AG09309 (cell line): ENCODE results near the gene NR5A2.

Experiments used
- DNase-seq: peaks from one replicate; pipeline ENCODE4 v3.0.0-alpha.2; 2010; ENCODE audit warnings: low read depth
- H3K4me3 ChIP-seq: 2 replicates; pipeline ENCODE4 v1.5.1; 2011; ENCODE audit warnings: mild to moderate bottlenecking, low read depth, low read length, moderate library complexity; ENCODE audit not compliant: control insufficient read depth
- TF ChIP-seq, protein P1 (sequence below): IDR thresholded peaks from 2 replicates; pipeline ENCODE4 v1.5.1; 2011; ENCODE audit warnings: mild to moderate bottlenecking, low read depth, low read length, inconsistent platforms; ENCODE audit not compliant: insufficient read depth, control insufficient read depth; ENCODE audit errors: missing control alignments

Gene NR5A2

DNA sequence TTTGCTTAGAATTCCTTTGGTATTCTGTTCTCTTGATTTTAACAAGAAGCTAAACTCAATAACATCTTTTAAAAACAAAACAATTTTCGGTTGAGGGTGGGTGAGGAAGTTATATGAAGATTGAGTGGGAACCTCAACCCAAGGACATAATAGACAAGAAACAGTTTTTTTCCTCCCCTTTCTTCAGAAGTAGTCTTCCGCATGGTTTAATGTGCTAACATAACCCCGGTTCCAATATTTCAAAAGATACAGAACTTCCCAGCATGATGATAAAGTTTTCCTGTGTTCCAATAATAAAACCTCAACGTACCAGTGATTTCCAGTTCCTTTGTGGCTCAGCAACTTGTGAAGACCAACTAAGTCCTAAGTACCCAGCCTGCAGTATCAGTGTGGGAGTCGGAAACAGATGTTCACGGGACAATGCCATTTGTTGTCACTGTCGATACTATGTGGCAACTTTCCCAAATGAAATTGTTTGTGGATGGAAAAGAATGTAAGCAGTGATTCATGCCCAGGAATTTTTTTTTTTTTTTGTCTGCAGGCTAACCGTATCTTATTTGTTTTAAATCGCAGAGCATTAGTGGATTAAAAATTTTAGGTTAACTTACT, 48.5 kb downstream of the NR5A2 start:
- DNase-seq = peak; percentile 42
- TF ChIP-seq, protein P1, sequence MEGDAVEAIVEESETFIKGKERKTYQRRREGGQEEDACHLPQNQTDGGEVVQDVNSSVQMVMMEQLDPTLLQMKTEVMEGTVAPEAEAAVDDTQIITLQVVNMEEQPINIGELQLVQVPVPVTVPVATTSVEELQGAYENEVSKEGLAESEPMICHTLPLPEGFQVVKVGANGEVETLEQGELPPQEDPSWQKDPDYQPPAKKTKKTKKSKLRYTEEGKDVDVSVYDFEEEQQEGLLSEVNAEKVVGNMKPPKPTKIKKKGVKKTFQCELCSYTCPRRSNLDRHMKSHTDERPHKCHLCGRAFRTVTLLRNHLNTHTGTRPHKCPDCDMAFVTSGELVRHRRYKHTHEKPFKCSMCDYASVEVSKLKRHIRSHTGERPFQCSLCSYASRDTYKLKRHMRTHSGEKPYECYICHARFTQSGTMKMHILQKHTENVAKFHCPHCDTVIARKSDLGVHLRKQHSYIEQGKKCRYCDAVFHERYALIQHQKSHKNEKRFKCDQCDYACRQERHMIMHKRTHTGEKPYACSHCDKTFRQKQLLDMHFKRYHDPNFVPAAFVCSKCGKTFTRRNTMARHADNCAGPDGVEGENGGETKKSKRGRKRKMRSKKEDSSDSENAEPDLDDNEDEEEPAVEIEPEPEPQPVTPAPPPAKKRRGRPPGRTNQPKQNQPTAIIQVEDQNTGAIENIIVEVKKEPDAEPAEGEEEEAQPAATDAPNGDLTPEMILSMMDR = no peak

DNA sequence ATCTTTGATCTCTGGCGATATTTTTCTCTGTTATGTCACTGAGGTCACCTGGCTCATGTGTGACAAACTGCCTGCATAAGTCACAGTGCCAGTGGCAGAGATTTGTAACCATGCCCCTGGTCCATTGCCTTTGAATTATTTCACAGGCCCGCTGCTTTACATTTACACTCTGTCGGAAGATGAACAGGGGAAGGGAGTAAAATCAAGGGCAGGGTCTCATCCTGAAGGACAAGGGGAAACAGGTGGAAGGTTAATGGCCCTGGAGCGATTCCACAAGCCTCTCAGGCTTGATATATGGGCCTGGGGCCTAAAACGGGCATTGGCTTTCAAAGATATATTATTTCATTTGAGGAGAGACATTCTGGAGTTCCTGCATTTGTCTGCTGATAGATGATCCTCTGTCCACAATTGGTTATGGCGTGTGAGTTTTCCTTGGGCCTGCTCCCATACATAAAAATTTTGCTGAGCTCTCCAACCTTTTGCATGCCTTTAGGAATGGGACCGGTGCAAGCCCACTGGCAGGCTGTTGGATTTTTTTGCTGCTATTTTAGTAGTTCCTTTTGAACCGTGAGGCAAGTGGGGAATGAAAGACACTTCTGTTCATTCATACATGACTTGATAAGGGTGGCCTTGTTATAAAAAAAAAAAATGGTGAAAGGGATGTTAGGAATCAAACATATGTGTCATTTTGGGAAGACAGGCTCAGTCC, 51.9 kb downstream of the NR5A2 start:
- H3K4me3 ChIP-seq = no peak overlapping the region
- no peak for DNase-seq
- TF ChIP-seq, protein P1 = no peak

More for the DNA sequence above, 48.5 kb downstream of the NR5A2 start:
- no peak overlapping the region; the same call in 1 of the 2 replicates for H3K4me3 ChIP-seq

DNA sequence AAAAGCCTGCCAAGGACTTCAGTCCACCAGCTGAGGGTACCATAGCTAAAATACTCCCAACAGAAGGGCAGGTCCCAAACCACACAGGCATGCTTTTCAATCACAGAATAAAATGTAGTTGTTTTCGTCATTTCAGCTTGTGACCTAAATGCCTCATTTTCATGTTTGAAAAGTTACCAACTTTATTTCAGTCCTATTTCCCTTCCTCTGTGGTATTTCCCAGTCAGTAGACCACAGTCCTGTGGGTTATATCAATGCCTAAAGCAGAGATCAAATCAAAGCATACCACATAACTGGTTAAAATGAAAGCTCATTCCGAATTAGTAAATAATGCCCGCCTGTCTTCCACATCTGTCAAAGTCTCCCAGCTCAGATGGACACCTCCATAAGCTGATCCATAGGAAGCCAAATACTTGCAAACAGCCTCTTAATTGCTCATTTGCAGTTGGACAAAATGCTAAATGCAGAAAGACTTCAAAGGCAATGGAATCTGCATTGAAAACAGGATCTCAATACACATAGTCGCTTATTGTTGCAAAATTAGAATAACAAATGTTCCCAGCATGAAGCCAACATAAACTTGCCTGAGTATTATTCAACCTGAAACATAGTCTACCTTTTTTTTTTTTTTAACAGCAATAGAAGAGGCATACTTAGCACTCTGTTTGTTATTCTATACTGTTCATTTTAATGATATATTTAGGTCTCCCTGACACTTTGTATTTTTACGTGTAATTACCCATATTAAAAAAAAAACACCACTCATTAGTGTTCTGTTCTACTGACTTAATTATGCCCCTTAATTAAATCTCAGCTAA, 53.9 kb downstream of the NR5A2 start:
- H3K4me3 ChIP-seq = no peak overlapping the region
- DNase-seq = no peak
- TF ChIP-seq, protein P1 = no peak

DNA sequence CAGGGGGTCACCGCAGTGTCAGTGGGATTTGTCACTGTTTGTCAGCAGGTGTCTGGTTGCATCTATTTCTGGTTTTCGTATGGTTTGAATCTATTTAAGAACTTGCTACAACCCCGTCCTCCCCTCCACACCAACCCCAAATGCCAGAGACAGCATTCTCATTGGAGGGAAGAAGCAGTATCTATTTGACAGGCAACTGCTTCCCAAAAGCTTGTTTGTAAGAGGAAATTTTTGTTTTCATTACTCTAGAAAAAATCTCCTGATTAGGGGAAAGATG, 54.4 kb downstream of the NR5A2 start:
- DNase-seq = no peak
- H3K4me3 ChIP-seq = no peak overlapping the region
- TF ChIP-seq, protein P1 = no peak

DNA sequence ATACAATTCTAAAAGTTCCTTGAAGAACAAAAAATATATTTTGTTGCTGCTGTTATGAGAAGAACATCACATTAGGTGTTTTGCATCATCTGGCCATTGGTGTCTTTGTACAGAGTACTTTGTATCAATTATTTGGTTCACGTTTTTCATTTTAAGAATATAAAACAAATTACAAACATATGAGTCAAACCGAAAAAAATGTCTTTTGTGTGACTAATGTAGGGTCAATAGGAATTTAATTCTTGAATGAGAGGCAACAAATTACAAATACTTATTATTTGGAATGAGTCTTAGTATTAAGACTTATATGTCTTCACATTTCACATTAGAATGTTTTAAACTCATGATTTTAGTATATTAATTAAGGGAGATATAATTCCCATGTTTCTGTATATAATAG, 54.8 kb downstream of the NR5A2 start:
- no peak for DNase-seq
- TF ChIP-seq, protein P1 = no peak
- no peak overlapping the region for H3K4me3 ChIP-seq

DNA sequence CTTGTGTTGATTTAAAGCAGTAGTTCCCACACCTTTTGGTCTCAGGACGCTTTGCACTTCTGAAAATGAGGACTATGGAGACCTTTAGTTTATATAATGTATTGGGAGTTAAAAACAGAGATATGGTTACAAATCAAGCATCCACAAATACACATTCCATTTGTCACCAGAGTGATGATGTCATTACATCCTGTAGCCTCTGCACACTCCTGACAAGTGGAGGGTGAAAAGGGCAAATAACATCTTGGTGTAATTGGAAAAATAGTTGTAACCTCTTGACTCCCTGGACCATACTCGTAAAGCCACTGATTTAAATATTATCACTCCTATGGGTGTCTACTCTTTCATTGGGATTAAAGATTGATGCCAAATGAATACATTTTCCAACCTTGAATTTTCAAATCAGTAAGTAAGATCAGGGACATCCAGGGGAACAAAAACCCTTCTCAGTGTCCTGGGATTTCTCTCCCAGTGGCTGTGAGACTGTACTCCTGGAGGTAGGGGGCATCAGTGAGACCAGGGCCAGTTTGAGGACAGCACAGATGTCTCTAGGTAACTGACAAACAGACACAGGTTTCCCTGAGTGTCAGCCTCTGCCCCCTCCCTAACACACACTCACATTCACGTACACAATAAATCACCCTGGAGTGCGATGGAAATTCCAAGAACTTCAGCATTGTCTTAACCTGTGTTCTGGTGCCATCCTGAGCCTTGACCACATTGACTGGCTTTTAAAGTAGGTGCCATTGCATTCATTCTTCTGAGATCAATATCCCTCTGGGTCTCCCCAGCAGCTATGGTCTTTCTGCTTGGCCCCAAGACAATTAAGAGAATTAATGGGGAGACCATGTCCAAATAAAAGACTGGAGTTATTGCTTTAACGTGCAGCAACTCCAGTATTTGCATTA, 63.0 kb downstream of the NR5A2 start:
- TF ChIP-seq, protein P1 = peak; percentile 16
- no peak overlapping the region for H3K4me3 ChIP-seq
- DNase-seq = no peak
